SK-N-SH (cell line): ENCODE measurements around the gene XIRP1. TPM values are rescaled to one million over a fixed set of nuclear protein-coding genes. Genes with fewer than 3 reads are reported as not detected.

ENCODE experiments used
- CTCF ChIA-PET: fragments of 300-600, 350-600 bp; formaldehyde crosslinking; extraction: SDS; loops from one replicate; lab custom pipeline; 2021; lab: Yijun Ruan, JAX
- POLR2A ChIA-PET: fragments of 350-600 bp; sonication (Branson Sonifier 250); formaldehyde crosslinking; extraction: SDS; loops from one replicate; lab custom pipeline; 2020; ENCODE audit warnings: antibody characterized with exemption, inconsistent platforms; lab: Yijun Ruan, JAX
- DNase-seq: peaks from one replicate; pipeline ENCODE4 v3.0.0; 2012
- H2AFZ ChIP-seq: fragments of 200-600 bp; sonication (generic); 2 replicates; pipeline ENCODE4 v1.8.1; 2016; ENCODE audit warnings: antibody characterized with exemption, mild to moderate bottlenecking, low read depth
- H3F3A ChIP-seq: fragments of 200-600 bp; sonication (generic); replicated peaks from 2 replicates; pipeline ENCODE3; 2016; ENCODE audit warnings: antibody characterized with exemption, mild to moderate bottlenecking; ENCODE audit not compliant: insufficient read depth
- H3K27ac ChIP-seq, 2 experiments: fragments of 200-500 bp in 1 of 2; fragments of 200-600 bp in 1 of 2; sonication (Bioruptor generic) in 1 of 2; sonication (generic), shearing (Covaris generic) in 1 of 2; 2 replicates each; pipeline versions ENCODE4 v1.5.1 to v1.6.1; 2014 to 2016; ENCODE audit warnings: low read depth in 2 of 2, inconsistent platforms in 1 of 2, low read length in 1 of 2, mild to moderate bottlenecking in 1 of 2, mixed read lengths in 1 of 2
- H3K27me3 ChIP-seq: fragments of 200-600 bp; sonication (generic), shearing (Covaris generic); 2 replicates; pipeline ENCODE4 v1.6.1; 2016; ENCODE audit warnings: mixed run types; ENCODE audit not compliant: insufficient read depth
- H3K36me3 ChIP-seq, 2 experiments: fragments of 200-500 bp in 1 of 2; fragments of 200-600 bp in 1 of 2; sonication (Bioruptor generic) in 1 of 2; sonication (generic) in 1 of 2; replicated peaks in 1 of 2; 2 replicates each; pipeline versions ENCODE3 to v1.5.1; 2014 to 2016; ENCODE audit warnings: low read length in 1 of 2, mild to moderate bottlenecking in 1 of 2; ENCODE audit not compliant: insufficient read depth in 2 of 2, control insufficient read depth in 1 of 2
- H3K4me1 ChIP-seq, 2 experiments: fragments of 200-500 bp in 1 of 2; fragments of 200-600 bp in 1 of 2; sonication (Bioruptor generic) in 1 of 2; sonication (generic), shearing (Covaris generic) in 1 of 2; 2 replicates each; pipeline versions ENCODE4 v1.5.1 to v1.6.1; 2014 to 2016; ENCODE audit warnings: low read depth in 1 of 2, low read length in 1 of 2, mixed run types in 1 of 2; ENCODE audit not compliant: insufficient read depth in 2 of 2, control insufficient read depth in 1 of 2
- H3K4me2 ChIP-seq: fragments of 200-600 bp; sonication (generic), shearing (Covaris generic); 2 replicates; pipeline ENCODE4 v1.6.1; 2017; ENCODE audit warnings: mixed run types
- H3K4me3 ChIP-seq, 2 experiments: fragments of 200-500 bp in 1 of 2; fragments of 200-600 bp in 1 of 2; sonication (Bioruptor generic) in 1 of 2; sonication (generic), shearing (Covaris generic) in 1 of 2; 2 replicates each; pipeline versions ENCODE4 v1.5.1 to v1.8.1; 2014 to 2016; ENCODE audit warnings: low read depth in 2 of 2, inconsistent platforms in 1 of 2, low read length in 1 of 2, mild to moderate bottlenecking in 1 of 2, mixed read lengths in 1 of 2, moderate library complexity in 1 of 2
- H3K79me2 ChIP-seq: fragments of 200-600 bp; sonication (generic); 2 replicates; pipeline ENCODE4 v1.8.1; 2017; ENCODE audit warnings: mild to moderate bottlenecking; ENCODE audit not compliant: insufficient read depth
- H3K9ac ChIP-seq: fragments of 200-600 bp; sonication (generic); 2 replicates; pipeline ENCODE4 v1.6.1; 2017; ENCODE audit warnings: mixed run types
- H3K9me2 ChIP-seq: fragments of 200-600 bp; sonication (generic); 2 replicates; pipeline ENCODE4 v1.6.1; 2017; ENCODE audit warnings: mixed run types
- H3K9me3 ChIP-seq: fragments of 200-600 bp; sonication (generic); 2 replicates; pipeline ENCODE4 v1.6.1; 2017; ENCODE audit warnings: mixed run types, mild to moderate bottlenecking, moderate library complexity
- H4K20me1 ChIP-seq: fragments of 200-600 bp; sonication (generic); 2 replicates; pipeline ENCODE4 v1.6.1; 2017; ENCODE audit warnings: mild to moderate bottlenecking, mixed run types; ENCODE audit not compliant: insufficient read depth
- CHD2 ChIP-seq: fragments of 150-350 bp; IDR thresholded peaks from 2 replicates; pipeline ENCODE4 v1.6.1; 2018; ENCODE audit warnings: low read length; ENCODE audit not compliant: partially characterized antibody
- EZH2phosphoT487 ChIP-seq: fragments of 200-600 bp; sonication (generic); IDR thresholded peaks from 2 replicates; pipeline ENCODE4 v1.6.1; 2017; ENCODE audit warnings: low read depth, mixed run types, mild to moderate bottlenecking, antibody characterized with exemption, moderate library complexity, borderline replicate concordance
- FOXJ3 ChIP-seq: sonication (generic); formaldehyde crosslinking; IDR thresholded peaks from 2 replicates; pipeline ENCODE4 v1.5.1; 2020; ENCODE audit warnings: mild to moderate bottlenecking, missing genetic modification reagents
- FOXM1 ChIP-seq: IDR thresholded peaks from 2 replicates; pipeline ENCODE4 v1.4.0; 2012; ENCODE audit warnings: low read depth, mild to moderate bottlenecking
- GABPA ChIP-seq: IDR thresholded peaks from 2 replicates; pipeline ENCODE4 v1.4.0; 2012; ENCODE audit warnings: low read depth, mild to moderate bottlenecking
- GATA2 ChIP-seq: sonication (generic); formaldehyde crosslinking; IDR thresholded peaks from 2 replicates; pipeline ENCODE4 v1.5.0; 2020; ENCODE audit warnings: mild to moderate bottlenecking, missing genetic modification reagents
- MEF2A ChIP-seq: IDR thresholded peaks from 2 replicates; pipeline ENCODE4 v1.4.0; 2012; ENCODE audit warnings: low read depth, borderline replicate concordance
- MXI1 ChIP-seq: IDR thresholded peaks from 2 replicates; pipeline ENCODE4 v1.6.1; 2012; ENCODE audit warnings: mild to moderate bottlenecking, low read depth, low read length, improper control_type of control experiment
- NRF1 ChIP-seq: IDR thresholded peaks from 2 replicates; pipeline ENCODE4 v1.6.1; 2012; ENCODE audit warnings: low read depth, mild to moderate bottlenecking, low read length
- PBX3 ChIP-seq: IDR thresholded peaks from 2 replicates; pipeline ENCODE4; 2012
- RAD21 ChIP-seq: IDR thresholded peaks from 2 replicates; pipeline ENCODE4 v1.6.1; 2012; ENCODE audit warnings: mild to moderate bottlenecking, low read length
- SIN3A ChIP-seq: IDR thresholded peaks from 2 replicates; pipeline ENCODE4 v1.6.1; 2012; ENCODE audit warnings: low read depth, mild to moderate bottlenecking, low read length, moderate library complexity, borderline replicate concordance
- SMC3 ChIP-seq: IDR thresholded peaks from 2 replicates; pipeline ENCODE4 v1.6.1; 2012; ENCODE audit warnings: low read depth, low read length, improper control_type of control experiment
- YY1 ChIP-seq: IDR thresholded peaks from 2 replicates; pipeline ENCODE4 v1.4.0; 2012; ENCODE audit warnings: low read depth, mild to moderate bottlenecking
- ZBTB33 ChIP-seq: IDR thresholded peaks from 2 replicates; pipeline ENCODE4 v1.4.0; 2012; ENCODE audit warnings: low read depth, borderline replicate concordance
- WGBS: methylation state at CpG from one replicate; pipeline ENCODE4 v1.1.6; 2017; ENCODE audit warnings: low lambda C conversion rate; 5-methylcytosine and 5-hydroxymethylcytosine counted together
- polyA plus RNA-seq, 3 experiments: library from polyadenylated mRNA; depleted of rRNA; stranded (reverse); fragments of >200 nt; gene quantifications; 2 replicates each; pipeline ENCODE4 v1.2.3, GENCODE V29; 2012
- TF ChIP-seq, protein P1 (sequence below): IDR thresholded peaks from 2 replicates; pipeline ENCODE4 v1.6.1; 2012; ENCODE audit warnings: mild to moderate bottlenecking, low read depth, low read length, moderate library complexity
- TF ChIP-seq, protein P2 (sequence below): IDR thresholded peaks from 2 replicates; pipeline ENCODE4 v1.4.0; 2012; ENCODE audit warnings: low read depth, borderline replicate concordance

Gene XIRP1
- polyA plus RNA-seq, 1 of the 3 experiments (the other 2 are of a cell fraction): not detected

DNA sequence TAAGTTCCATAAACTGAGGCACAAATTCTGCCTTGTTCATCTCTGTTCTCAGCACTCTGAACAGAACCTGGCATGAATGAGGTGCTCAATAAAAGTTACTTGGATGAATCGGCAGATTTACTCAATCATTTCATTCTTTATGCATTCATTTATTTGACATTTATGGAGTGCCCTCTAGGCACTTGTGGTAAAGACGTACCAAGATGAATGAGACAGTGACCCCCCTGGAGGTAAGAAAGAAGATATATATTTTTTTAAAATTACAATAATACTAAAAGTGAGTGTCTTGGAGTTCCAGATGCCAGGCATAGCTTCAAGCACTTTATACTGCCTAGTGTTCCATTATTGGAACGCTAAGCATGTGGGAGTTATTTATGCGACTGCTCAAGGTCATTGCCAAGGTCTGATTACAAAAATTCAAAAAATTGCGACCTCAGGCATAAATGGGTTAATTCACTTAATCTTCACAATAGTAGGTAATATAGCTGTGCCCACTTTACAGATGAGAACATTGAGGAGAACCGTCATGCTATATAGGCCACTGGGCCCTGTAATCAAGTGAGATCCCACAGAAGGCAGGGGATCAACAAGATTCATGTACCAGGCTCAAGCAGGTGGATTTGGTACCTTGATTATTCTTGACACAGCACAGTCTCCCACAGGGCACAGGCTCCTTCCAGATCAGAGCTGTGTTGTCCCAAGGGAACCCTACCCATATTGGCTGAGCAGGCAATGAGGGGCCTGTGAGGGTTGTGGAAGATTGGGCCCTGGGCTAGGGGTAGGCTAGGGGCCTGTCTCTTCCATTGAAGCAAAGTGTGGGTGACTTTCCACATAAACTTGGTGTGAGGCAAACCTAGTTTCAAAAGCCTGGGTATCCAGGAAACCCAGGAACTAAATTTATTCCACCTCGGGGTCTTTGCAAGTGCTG lies 10.7 kb downstream of the XIRP1 start:
- H3K9me3 ChIP-seq: no peaks in the 10 kb centered on the region
- no peak for TF ChIP-seq YY1
- no peak for TF ChIP-seq GATA2 (CRISPR knock-in tag)
- no peak for TF ChIP-seq SMC3
- no peak for TF ChIP-seq NRF1
- no peak for TF ChIP-seq ZBTB33
- TF ChIP-seq, protein P1, sequence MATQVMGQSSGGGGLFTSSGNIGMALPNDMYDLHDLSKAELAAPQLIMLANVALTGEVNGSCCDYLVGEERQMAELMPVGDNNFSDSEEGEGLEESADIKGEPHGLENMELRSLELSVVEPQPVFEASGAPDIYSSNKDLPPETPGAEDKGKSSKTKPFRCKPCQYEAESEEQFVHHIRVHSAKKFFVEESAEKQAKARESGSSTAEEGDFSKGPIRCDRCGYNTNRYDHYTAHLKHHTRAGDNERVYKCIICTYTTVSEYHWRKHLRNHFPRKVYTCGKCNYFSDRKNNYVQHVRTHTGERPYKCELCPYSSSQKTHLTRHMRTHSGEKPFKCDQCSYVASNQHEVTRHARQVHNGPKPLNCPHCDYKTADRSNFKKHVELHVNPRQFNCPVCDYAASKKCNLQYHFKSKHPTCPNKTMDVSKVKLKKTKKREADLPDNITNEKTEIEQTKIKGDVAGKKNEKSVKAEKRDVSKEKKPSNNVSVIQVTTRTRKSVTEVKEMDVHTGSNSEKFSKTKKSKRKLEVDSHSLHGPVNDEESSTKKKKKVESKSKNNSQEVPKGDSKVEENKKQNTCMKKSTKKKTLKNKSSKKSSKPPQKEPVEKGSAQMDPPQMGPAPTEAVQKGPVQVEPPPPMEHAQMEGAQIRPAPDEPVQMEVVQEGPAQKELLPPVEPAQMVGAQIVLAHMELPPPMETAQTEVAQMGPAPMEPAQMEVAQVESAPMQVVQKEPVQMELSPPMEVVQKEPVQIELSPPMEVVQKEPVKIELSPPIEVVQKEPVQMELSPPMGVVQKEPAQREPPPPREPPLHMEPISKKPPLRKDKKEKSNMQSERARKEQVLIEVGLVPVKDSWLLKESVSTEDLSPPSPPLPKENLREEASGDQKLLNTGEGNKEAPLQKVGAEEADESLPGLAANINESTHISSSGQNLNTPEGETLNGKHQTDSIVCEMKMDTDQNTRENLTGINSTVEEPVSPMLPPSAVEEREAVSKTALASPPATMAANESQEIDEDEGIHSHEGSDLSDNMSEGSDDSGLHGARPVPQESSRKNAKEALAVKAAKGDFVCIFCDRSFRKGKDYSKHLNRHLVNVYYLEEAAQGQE: no peak
- TF ChIP-seq EZH2phosphoT487: no peak
- TF ChIP-seq MXI1: no peak
- no peak for TF ChIP-seq SIN3A
- no peak for TF ChIP-seq CHD2
- no peak for TF ChIP-seq FOXM1
- TF ChIP-seq, protein P2, sequence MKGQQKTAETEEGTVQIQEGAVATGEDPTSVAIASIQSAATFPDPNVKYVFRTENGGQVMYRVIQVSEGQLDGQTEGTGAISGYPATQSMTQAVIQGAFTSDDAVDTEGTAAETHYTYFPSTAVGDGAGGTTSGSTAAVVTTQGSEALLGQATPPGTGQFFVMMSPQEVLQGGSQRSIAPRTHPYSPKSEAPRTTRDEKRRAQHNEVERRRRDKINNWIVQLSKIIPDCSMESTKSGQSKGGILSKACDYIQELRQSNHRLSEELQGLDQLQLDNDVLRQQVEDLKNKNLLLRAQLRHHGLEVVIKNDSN: no peak
- no peak for TF ChIP-seq GABPA
- no peak for TF ChIP-seq PBX3
- TF ChIP-seq MEF2A: no peak
- no peak for TF ChIP-seq FOXJ3 (CRISPR knock-in tag)
- TF ChIP-seq RAD21: no peak
- TF ChIP-seq, all 33 proteins: peak for 0
- Histone ChIP-seq H3K79me2 (no peaks in the 10 kb centered on the region), H2AFZ (0 out of 2 replicates have a peak overlapping the region, but pooled peaks have one; percentile 61), H3K27ac (no peak overlapping the region), H3K4me2 (no peak overlapping the region), H3F3A (peaks cover 10% of the 10 kb centered on the region), H3K9me2 (no peaks in the 10 kb centered on the region), H3K27me3 (no peaks in the 10 kb centered on the region), H3K9ac (no peak overlapping the region), H3K4me1 (peaks cover 7 to 25% of the 10 kb centered on the region in 2 experiments; a peak in 3 of 4 replicates), H4K20me1 (no peaks in the 10 kb centered on the region), H3K36me3 (no peaks in the 10 kb centered on the region), H3K4me3 (peak overlapping the region in 1 of 2 experiments; percentile 39; a peak in 1 of 4 replicates)
- CTCF ChIA-PET: interaction anchor here (0.7 to 1.7 kb wide), 5 partner anchors 9 to 107 kb away, joined by 3 to 6 read pairs (median 4); partner anchors contain the start of gene XIRP1
- 80% methylated on average over 7 of the region's 7 CpGs for WGBS
- no peak for DNase-seq
- POLR2A ChIA-PET: no interaction called here
